Measurements from ENCODE around the gene USP21.

DNA sequence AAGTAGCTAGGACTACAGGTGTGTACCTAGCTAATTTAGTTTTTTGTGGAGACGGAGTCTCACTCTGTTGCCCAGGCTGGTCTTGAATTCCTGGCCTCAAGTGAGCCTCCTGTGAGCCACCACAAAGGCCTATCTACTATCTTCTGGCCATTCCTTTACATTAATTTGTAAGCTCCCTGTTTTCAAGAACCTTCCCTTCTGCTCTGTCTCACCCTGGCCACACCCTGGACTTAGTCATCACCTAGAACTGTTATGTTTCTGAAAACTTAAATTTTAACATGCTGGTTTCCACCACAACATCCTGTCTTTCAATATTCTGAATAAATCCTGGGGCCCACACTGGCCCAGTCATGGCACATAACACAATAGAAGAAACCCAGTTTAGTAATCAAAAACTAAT is 22.9 kb downstream of the USP21 start:
- TF ChIP-seq GATA2 (IDR thresholded peaks at IDR 0.05; ENCODE audit: insufficient read depth, insufficient read length, low read depth, low read length) (no peak), CTCF (IDR thresholded peaks at IDR 0.05; ENCODE audit: extremely low read depth in 1 of 2, insufficient read depth in 1 of 2, low read depth in 1 of 2, low read length in 2 of 2) (no peak), FOS (IDR thresholded peaks at IDR 0.05; ENCODE audit: borderline replicate concordance, insufficient read depth, low read length) (peak; percentile 25), POLR2A (IDR thresholded peaks at IDR 0.05; ENCODE audit: low read depth, low read length) (no peak), POLR2AphosphoS5 (IDR thresholded peaks at IDR 0.05; ENCODE audit: insufficient read depth, low read depth, low read length) (no peak), EZH2 (IDR thresholded peaks at IDR 0.05; ENCODE audit: borderline replicate concordance, low read depth, low read length, severe bottlenecking) (no peak)
- TF ChIP-seq, protein P1, sequence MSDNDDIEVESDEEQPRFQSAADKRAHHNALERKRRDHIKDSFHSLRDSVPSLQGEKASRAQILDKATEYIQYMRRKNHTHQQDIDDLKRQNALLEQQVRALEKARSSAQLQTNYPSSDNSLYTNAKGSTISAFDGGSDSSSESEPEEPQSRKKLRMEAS (IDR thresholded peaks at IDR 0.05; ENCODE audit: insufficient read depth, insufficient read length), result no peak

Measured in endothelial cell of umbilical vein (primary cell).